ENCODE data around the gene NKX1-2.

- TF ChIP-seq CTCF (IDR thresholded peaks at IDR 0.05 in 2 of 3, conservative IDR thresholded peaks at IDR 0.05 in 1 of 3; ENCODE audit: borderline replicate concordance in 1 of 3, insufficient read depth in 1 of 3, low read depth in 2 of 3, low read length in 2 of 3) (no peak), RAD21 (IDR thresholded peaks at IDR 0.05; ENCODE audit: low read depth) (no peak), ELF1 (IDR thresholded peaks at IDR 0.05; ENCODE audit: borderline replicate concordance, low read depth) (no peak), EZH2phosphoT487 (IDR thresholded peaks at IDR 0.05; ENCODE audit: borderline replicate concordance) (no peak), REST (IDR thresholded peaks at IDR 0.05; ENCODE audit: low read depth) (no peak), POLR2A (IDR thresholded peaks at IDR 0.05; ENCODE audit: borderline replicate concordance, extremely low read depth, insufficient read depth, insufficient read length) (no peak), SIN3A (IDR thresholded peaks at IDR 0.05; ENCODE audit: low read depth) (no peak), TCF7L2 (IDR thresholded peaks at IDR 0.05; ENCODE audit: borderline replicate concordance, extremely low read depth, insufficient read depth, insufficient read length) (no peak), POLR2AphosphoS5 (IDR thresholded peaks at IDR 0.05; ENCODE audit: low read depth, low read length) (no peak), ATF3 (IDR thresholded peaks at IDR 0.05) (no peak), EZH2 (IDR thresholded peaks at IDR 0.05) (no peak)
Measured at GRCh38 chr10:124453960-124454610, 4.2 kb upstream of the NKX1-2 start.
